ENCODE measurements around the gene ATP6V0B. TPM values are rescaled to one million over a fixed set of nuclear protein-coding genes. Genes with fewer than 3 reads are reported as not detected.

The ATP6V0B gene
- total and polyA plus RNA-seq, 3 donors from 2014 or later = 102 to 222 (median 173) TPM

- DNase-seq = no peak
- TF ChIP-seq POLR2A (IDR thresholded peaks at IDR 0.05) (no peak), CTCF (IDR thresholded peaks at IDR 0.05) (no peak)
- intact Hi-C loops (cut with DNase I; ENCODE audit: low total_unique reads) = no loop called here
- Histone ChIP-seq H3K27ac (peak overlapping the region; percentile 93), H3K4me3 (peak overlapping the region; percentile 68 to 86), H3K27me3 (no peaks in the 10 kb centered on the region), H3K9me3 (no peaks in the 10 kb centered on the region), H3K4me1 (peaks cover 21% of the 10 kb centered on the region), H3K36me3 (ENCODE audit: low read depth, missing control alignments) (no peaks in the 10 kb centered on the region)
- WGBS, 2 donors = 6 to 16% methylated on average over 3 of the region's 3 CpGs
These were observed 29.0 kb upstream of the ATP6V0B start for GRCh38 chr1:43945674-43946235.

- DNase-seq = peak; percentile 97
- Histone ChIP-seq H3K9me3 (no peaks in the 10 kb centered on the region), H3K36me3 (ENCODE audit: low read depth, missing control alignments) (no peaks in the 10 kb centered on the region), H3K27ac (peak within 1 kb of the TSS; percentile 93), H3K27me3 (no peaks in the 10 kb centered on the region), H3K4me3 (peak within 1 kb of the TSS; percentile 68 to 86), H3K4me1 (peaks cover 21% of the 10 kb centered on the region)
- 0% methylated on average over 13 to 59 of the region's 74 CpGs for WGBS, 2 donors
- intact Hi-C loops (cut with DNase I; ENCODE audit: low total_unique reads) = no loop called here
- TF ChIP-seq POLR2A (IDR thresholded peaks at IDR 0.05) (peak; percentile 19), CTCF (IDR thresholded peaks at IDR 0.05) (peak; percentile 65 to 82 (median 78))
These were observed 28.3 kb upstream of the ATP6V0B start, which contains the start of gene IPO13 for GRCh38 chr1:43946236-43947060. TSS of gene IPO13 (plus strand) at chr1:43946950. CDS start at chr1:43947601, 651 bp downstream.

GRCh38 chr1:43947061-43947873 is 27.5 kb upstream of the ATP6V0B start:
- DNase-seq = no peak
- Histone ChIP-seq H3K27me3 (no peaks in the 10 kb centered on the region), H3K9me3 (no peaks in the 10 kb centered on the region), H3K4me1 (peaks cover 21% of the 10 kb centered on the region), H3K4me3 (peak overlapping the region; percentile 68 to 86), H3K27ac (peak overlapping the region; percentile 93), H3K36me3 (ENCODE audit: low read depth, missing control alignments) (no peaks in the 10 kb centered on the region)
- WGBS, 2 donors = 0 to 4% methylated on average over 8 to 27 of the region's 27 CpGs
- intact Hi-C loops (cut with DNase I; ENCODE audit: low total_unique reads) = no loop called here
- TF ChIP-seq POLR2A (IDR thresholded peaks at IDR 0.05) (no peak), CTCF (IDR thresholded peaks at IDR 0.05) (no peak)

- Histone ChIP-seq H3K27ac (no peak overlapping the region), H3K4me3 (peak overlapping the region; percentile 68 to 86), H3K36me3 (ENCODE audit: low read depth, missing control alignments) (no peaks in the 10 kb centered on the region), H3K27me3 (no peaks in the 10 kb centered on the region), H3K9me3 (no peaks in the 10 kb centered on the region), H3K4me1 (peaks cover 21% of the 10 kb centered on the region)
- no peak for TF ChIP-seq POLR2A (IDR thresholded peaks at IDR 0.05)
- TF ChIP-seq CTCF (IDR thresholded peaks at IDR 0.05) = no peak
- DNase-seq = no peak
- 16 to 17% methylated on average over 3 of the region's 3 CpGs for WGBS, 2 donors
- intact Hi-C loops (cut with DNase I; ENCODE audit: low total_unique reads) = no loop called here
These were observed 26.8 kb upstream of the ATP6V0B start for GRCh38 chr1:43947874-43948437.

Data from testis (tissue), 3 donors.